Retinal pigment epithelial cell (primary cell): Measurements from ENCODE around the gene RASGRP2.

Source experiments
- DNase-seq: peaks from one replicate; pipeline ENCODE4 v3.0.0-alpha.2; 2010; ENCODE audit warnings: low read depth
- H3K4me3 ChIP-seq: 2 replicates; pipeline ENCODE4 v1.5.1; 2011; ENCODE audit warnings: mild to moderate bottlenecking, low read length, control low read depth, moderate library complexity
- TF ChIP-seq, protein P1 (sequence below): conservative IDR thresholded peaks from 2 replicates; pipeline ENCODE4 v1.5.1; 2011; ENCODE audit warnings: low read depth, low read length, control low read depth, inconsistent platforms

RASGRP2 gene

DNA sequence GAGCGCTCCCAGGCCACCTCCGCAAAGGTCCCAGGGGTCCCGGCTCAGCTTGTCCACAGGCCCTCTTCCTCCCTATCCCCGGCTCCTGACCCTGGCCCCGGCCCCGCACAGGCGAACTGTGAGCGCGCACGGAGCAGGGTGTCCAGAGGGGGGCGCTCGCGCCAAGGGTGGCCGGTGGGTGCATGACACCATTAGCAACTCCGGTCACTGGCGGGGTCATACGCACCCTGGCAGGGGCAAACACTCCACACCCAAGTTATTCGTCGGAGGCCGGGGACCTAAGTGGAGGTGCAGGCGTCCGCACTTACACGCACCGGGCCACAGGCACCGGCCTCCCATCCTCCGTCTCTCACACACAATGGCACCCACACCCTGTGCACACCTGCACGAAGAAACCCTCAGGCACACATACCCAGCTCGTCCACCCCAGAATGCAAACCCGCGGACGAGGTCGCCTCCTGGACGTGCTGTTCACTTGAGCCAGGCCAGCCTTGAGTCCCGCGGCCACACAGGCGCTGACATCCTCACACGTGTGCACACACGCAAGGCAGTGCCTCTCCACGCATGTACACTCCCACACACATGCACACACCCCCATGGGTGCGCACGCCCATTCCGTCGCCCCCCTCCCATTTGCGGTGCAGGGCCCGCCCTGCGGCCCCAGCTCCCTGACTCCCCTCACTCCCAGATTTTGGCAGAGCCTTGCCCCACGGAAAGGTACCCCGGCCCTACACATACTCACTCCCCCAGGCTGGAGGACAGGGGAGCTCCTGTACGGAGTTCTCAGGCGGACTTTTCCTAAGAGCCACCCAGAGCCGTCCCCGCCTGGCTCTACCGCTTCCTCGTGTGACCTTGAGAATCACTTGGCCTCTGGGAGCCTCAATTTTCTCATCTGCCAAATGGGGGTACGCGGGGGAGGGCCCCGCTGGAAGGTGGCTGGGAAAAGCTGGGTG lies at the start of gene RASGRP2:
Gene RASGRP2, minus strand, starts transcription at position 552 of the 953 bp plus-strand sequence. CDS start 1,276 bp downstream, outside the sequence.
- TF ChIP-seq, protein P1, sequence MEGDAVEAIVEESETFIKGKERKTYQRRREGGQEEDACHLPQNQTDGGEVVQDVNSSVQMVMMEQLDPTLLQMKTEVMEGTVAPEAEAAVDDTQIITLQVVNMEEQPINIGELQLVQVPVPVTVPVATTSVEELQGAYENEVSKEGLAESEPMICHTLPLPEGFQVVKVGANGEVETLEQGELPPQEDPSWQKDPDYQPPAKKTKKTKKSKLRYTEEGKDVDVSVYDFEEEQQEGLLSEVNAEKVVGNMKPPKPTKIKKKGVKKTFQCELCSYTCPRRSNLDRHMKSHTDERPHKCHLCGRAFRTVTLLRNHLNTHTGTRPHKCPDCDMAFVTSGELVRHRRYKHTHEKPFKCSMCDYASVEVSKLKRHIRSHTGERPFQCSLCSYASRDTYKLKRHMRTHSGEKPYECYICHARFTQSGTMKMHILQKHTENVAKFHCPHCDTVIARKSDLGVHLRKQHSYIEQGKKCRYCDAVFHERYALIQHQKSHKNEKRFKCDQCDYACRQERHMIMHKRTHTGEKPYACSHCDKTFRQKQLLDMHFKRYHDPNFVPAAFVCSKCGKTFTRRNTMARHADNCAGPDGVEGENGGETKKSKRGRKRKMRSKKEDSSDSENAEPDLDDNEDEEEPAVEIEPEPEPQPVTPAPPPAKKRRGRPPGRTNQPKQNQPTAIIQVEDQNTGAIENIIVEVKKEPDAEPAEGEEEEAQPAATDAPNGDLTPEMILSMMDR, result peak; percentile 74
- H3K4me3 ChIP-seq, result peak within 1 kb of the TSS; percentile 46
- DNase-seq, result no peak

GRCh38 chr11:64792482-64792881 lies 48.5 kb upstream of the RASGRP2 start:
- H3K4me3 ChIP-seq, result no peak overlapping the region
- TF ChIP-seq, protein P1, result no peak
- DNase-seq, result no peak

- no peak overlapping the region for H3K4me3 ChIP-seq
- TF ChIP-seq, protein P1, result no peak
- DNase-seq, result no peak
These were observed 47.9 kb upstream of the RASGRP2 start for GRCh38 chr11:64791781-64792291.

- H3K4me3 ChIP-seq, result no peak overlapping the region
- TF ChIP-seq, protein P1, result no peak
- no peak for DNase-seq
These were observed 46.5 kb upstream of the RASGRP2 start for GRCh38 chr11:64790205-64791095.

GRCh38 chr11:64789331-64790204 lies 45.6 kb upstream of the RASGRP2 start:
- H3K4me3 ChIP-seq, result no peak overlapping the region
- TF ChIP-seq, protein P1, result no peak
- DNase-seq, result no peak
